GM19240 (cell line): Measurements from ENCODE around the gene CUX1.

Source experiments
- DNase-seq: peaks from one replicate; pipeline ENCODE4 v3.0.0; 2011; ENCODE audit warnings: low spot score; ENCODE audit not compliant: insufficient read length

Gene CUX1

DNA sequence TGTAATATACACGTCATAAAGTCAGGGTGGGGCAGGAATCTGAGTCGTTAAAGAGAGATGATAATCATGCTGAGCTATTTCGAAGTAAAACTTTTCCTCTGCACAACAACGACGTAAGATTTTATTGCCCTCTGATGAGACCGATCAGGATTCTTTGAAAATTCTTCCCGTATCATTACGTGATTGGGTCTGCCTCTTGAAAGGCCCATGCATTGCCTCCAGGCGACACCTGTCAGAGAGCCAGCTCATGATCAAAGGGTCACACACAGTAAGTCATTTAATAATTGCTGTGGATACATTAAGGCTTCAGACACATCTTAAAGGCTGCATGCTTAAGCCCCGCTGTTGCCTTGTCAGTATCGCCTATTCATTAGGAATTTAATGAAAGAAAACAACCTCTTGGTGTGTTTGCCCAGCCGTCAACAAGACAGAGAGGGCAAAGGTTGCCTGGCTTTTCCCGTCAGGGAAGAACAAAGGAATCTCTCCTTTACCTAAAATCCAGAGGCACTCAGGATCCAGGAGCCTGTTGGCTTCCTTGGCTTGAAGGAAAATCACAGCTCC is 280.3 kb downstream of the CUX1 start:
- DNase-seq = no peak

DNA sequence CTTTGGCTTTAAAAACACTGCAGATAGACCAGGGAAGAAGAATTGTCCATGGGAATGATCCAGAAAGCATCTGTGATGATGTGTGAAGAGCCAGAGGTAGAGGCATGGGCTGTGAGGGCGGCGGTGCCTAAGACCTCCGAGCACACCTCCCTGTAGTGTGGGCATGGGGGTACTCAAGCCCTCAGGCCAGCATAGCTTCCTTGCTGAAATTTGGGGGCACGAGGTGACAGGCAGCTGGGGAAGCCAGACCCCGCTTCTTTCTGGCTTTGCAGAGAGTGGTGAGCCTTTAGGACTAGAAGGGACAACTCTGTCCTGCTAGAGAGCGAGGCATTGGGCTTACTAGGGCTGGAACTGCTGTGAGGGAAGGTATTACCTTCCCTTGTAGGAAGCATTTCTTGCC is 281.6 kb downstream of the CUX1 start:
- DNase-seq = no peak

DNA sequence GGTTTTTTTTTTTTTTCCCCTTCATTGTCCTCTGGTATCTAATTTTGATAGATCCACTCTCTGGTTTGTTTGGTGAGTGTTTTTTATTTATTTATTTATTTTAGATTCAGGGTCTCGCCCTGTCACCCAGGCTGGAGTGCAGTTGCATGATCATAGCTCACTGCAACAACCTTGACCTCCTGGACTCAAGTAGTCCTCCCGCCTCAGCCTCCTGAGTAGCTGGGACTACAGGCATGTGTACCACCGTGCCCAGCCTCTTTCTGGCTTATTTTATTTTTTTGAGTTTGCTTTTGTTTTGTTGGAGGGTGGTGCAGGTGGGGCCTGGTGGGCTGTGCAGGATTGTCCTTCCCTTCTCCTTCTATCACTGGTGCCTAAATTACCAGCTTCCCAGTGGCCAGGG is 282.0 kb downstream of the CUX1 start:
- DNase-seq = no peak

DNA sequence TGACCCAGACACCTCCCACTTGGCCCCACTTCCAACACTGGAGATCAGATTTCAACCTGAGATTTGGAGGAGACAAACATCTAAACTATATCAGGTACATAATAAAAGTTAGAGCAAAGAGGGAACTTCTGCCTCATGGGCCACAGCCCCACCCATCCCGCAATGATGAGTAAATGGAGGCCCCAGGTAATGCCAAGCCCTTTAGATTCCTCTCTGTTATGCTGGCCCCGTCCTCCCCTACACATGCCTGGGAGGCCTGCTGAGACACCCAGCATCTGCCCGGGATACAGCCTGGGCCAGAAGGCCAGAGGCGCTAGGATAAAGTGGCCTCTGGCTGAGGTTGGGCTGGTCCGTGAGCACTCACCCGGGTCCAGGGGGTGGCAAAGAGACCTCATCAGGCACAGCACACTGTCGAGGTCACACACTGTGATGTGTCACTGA is 283.7 kb downstream of the CUX1 start:
- no peak for DNase-seq

DNA sequence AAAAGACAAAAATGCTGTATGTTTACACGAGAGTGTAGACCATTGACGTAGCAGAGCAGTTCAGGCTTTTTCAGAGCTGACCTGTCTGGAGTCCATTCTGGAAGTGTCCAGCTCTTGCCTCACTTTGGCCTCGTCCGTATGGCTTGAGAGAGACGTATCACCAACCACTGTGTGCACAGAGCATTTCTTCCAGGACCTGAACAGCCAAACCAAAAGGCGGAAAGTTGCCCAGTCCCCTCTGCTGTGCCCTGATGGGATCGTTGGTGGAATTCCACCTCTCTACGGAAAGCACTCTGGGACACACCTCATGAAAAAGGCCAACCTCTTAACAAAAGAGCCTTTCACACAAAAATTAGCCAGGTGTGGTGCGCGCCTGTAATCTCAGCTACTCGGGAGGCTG is 284.5 kb downstream of the CUX1 start:
- DNase-seq = no peak

GRCh38 chr7:102103027-102103372 is 285.6 kb downstream of the CUX1 start:
- no peak for DNase-seq

DNA sequence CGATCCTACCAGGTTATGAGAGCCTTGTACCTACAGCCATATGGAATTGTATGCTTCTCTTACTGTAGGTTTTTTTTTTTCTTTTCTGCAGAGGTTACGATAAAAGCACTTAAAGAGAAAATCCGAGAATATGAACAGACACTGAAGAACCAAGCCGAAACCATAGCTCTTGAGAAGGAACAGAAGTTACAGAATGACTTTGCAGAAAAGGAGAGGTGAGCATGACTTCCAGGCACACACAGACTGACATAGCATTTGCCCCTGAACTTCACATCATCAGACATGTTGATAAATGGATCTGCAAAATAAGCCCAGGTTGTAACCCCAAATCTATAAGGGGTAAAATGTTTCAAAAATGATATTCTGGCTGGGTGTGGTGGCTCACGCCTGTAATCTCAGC is 286.8 kb downstream of the CUX1 start:
- DNase-seq = no peak

DNA sequence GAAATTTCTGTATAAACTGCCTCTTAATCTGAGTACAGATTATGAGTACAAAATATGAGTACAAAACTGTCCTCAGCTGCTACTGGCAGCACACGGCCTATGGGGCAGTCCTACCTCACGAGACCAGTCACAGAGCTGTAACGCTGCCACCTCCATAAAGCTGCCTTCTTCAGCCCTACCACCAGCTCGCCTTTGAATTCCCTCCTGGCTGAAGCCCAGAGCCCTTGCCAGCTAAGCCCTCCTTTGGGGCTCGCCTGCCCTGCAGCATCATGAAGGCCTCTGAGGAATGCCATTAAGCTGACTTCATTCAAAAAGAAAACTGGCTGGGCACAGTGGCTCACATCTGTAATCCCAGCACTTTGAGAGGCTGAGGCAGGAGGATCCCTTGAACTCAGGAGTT is 289.2 kb downstream of the CUX1 start:
- no peak for DNase-seq

DNA sequence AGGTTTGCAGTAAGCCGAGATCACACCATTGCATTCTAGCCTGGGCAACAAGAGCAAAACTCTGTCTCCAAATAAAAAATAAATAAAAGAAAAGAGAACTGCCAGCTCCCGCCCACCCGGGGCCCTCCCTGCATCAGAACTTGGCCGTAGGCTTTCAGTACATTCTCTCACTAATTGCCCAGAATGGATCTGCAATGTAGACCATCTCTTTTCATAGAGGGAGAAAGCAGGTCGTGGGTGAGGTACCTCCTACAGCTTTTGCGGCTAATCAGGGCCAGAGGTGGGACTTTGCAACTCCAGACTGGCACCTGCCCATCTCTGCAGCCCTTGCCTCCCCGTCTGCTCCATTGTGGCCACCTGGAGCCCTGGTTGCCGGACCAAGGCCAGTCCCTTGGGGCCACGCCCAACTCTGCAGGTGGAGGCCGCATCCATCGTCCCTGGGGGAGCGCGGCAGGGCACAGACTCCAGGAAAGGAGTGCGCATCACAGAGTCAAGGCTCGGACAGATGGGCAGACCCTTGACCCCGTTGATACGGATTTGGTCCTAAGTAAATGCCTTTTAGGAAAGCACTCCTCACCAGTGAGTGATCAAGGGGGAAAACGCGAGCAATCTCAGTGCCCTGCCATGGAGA is 290.2 kb downstream of the CUX1 start:
- no peak for DNase-seq

- DNase-seq = no peak
Measured at GRCh38 chr7:102111061-102112041, 293.9 kb downstream of the CUX1 start.

DNA sequence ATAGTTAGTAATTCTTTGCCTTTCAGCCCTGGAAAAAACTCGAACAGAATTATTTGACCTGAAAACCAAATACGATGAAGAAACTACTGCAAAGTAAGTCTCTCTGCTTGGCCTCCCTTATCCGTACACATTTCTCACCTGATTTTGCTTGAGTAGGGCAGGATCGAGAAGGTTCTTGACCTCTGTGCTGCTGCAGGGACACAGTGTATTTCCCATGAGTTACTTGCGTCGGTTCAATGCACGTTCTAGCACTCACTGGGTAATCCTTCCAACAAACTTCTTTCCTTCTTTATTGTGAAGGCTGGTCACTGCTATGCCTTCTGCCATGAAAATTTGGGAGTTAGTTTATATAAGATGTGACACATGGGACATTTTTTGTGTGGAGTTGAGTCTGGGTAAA is 297.8 kb downstream of the CUX1 start:
- no peak for DNase-seq

DNA sequence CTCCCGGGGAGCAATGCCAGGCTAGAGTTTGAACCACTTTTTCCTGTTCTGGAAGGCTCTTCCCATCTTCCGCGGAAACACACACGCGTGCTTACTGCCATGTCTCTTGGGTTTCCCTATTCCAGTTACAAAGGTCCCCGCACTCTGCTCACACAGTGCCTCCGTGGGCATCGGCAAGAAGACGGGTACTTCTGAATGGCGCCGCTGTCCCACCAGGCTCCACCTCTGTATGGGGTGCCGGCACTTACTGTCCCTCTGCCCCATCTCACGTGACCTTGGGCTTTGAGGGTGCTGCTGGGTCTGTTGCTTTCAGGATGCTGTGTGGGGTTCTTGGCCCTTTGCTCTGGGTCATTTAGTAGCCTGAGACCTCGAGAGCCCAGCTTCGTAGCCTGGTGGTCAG is 298.5 kb downstream of the CUX1 start:
- DNase-seq = no peak

DNA sequence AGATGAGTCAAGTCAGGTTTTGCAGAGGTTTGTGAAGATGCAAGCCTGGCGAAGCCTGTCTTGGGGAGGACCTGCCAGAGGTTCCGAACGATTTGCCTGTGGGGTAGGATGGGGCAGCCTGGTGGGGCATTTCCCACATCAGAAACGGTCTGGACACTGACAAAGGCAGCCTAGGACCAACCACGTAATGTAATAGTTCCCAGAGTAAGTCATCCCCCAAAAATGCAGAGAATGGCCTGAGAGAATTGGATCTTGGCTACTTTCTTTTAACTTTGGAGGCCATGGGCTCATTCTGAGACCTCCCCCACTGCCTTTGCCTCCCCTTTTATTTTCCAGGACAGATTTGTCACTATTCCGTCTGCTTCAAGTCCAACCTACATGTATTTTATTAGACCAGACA is 300.3 kb downstream of the CUX1 start:
- DNase-seq = no peak

DNA sequence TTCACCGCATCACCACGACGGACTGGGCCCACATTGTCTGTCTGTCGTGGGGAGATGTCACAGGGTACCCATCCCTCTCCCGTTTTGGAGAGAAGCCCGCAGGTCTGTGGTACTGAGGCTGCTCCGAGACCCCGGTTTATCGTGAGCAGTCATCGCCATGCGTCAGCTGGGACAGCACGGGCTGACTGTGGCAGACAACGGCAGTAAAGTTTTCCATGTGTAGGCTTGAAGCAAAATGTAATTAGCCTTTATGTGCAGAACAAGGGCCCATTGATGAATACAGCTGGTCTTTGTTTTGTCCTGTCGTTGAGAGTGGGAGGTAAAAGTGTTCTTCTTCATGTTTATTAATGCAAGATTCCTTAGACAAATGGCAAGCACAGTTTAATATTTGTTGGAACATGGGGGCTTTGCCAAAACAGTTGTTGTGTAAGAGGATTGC is 301.8 kb downstream of the CUX1 start:
- DNase-seq = no peak

DNA sequence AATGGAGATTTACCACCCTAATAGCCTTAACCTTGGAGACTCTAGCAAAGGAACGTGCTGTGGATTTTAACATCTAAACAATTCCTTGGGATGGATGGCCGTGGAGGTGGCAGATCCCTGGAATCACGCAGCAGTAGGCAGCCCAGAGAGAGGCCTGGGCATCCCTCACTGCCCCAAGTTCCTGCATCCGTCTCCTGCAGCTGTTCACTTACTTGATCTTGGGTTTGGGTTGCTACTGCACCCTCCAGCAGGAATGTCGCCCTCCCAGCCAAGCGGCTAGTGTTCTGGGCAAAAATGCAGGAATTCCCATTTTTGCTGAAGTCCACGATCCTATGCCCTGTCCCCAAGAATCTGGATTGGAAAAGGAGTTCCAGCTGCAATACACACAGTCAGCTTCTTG is 302.5 kb downstream of the CUX1 start:
- no peak for DNase-seq

DNA sequence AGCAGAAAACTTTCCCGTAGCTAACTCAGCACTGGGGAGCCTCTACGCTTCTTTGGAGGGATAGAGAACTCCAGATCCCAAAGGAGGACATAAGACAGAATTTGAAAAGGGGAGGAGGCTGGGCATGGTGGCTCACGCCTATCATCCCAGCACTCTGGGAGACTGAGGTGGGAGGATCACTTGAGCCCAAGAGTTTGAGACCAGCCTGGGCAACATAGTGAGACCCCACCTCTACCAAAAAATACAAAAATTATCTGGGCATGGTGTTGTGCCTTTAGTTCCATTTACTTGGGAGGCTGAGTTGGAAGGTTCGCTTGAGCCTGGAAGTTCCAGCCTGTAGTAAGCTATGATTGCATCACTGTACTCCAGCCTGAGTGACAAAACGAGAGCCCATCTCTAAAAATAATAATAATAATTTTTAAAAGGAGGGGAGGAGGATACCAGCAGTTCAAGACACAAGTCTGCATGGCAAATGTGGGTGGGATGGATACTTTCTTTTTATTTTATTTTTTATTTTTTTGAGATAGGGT is 303.3 kb downstream of the CUX1 start:
- DNase-seq = no peak

DNA sequence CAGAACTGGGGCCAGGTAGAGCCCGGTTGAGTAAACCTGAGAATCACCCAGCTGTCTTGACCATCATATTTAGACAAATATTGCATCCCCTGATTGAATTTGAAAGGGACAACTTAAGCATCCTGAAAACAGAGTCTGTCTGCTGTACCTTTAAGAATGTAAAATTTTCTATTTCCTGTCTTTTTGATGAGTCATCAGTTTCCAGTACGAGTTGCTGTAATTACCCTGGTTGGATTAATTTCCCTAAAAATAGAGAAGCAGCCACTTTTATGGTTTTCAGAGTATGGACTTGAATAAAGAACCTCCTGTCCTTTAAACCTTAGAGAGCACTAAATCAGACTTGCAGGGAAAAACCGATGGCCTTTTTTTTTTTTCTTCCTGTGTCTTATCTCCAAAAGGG is 304.6 kb downstream of the CUX1 start:
- peak; percentile 35 for DNase-seq

DNA sequence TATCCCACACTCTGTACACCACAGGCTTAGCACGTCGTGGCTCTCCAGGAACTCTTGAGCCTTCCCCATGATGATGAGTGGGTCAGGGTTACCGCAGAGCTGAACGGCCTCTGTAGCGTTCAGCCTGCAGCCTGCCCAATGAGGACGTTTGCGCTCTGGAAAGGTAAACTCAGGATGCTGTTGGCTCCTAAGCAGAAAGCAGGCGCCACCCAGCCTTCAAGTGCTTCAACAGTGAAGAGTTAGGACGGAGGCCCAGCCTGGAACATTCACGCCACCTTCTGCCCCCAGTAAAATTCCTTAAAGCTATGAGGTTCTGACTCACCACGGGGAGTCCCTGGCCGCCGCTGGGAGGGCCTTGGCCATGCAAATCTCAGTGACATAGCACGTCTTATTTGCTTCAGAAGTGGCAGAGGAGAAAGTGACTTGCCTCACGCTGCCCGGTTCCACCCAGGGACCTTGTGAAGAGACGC is 307.7 kb downstream of the CUX1 start:
- no peak for DNase-seq

- no peak for DNase-seq
Measured at GRCh38 chr7:102128303-102128702, 310.9 kb downstream of the CUX1 start.

DNA sequence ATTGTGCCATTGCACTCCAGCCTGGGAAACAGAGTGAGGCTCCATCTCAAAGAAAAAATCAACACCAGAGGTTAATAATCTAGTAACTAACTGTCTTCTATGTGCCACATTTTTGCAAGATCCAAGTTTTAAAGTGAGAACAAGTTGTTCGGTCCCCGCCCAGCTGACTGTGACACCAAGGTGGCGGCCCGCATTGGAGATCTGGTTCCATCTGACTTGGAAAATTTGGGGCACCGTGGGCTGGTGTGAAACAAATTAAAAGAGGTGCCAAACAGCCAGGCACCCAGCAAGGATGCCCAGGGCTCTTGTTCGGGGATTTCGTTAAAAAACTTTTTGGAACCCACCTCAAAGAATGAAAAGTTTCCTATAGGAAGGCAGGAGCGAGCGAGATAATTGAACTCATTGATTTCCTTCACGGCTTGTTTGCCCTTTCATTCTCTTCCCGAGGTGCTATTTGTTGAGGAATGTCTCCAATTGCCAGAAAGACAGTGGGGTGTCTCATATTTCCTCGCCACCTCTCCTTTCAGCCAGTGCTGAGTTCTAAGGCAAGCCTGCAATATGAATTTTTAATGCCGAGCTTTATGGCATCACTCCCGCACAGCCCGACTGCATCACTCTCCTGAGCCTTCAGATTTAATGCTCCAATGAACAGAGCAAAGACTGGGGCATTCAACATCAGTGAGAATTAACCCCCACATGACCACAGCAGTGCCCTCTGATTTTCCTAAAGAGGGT is 312.4 kb downstream of the CUX1 start:
- DNase-seq = no peak

DNA sequence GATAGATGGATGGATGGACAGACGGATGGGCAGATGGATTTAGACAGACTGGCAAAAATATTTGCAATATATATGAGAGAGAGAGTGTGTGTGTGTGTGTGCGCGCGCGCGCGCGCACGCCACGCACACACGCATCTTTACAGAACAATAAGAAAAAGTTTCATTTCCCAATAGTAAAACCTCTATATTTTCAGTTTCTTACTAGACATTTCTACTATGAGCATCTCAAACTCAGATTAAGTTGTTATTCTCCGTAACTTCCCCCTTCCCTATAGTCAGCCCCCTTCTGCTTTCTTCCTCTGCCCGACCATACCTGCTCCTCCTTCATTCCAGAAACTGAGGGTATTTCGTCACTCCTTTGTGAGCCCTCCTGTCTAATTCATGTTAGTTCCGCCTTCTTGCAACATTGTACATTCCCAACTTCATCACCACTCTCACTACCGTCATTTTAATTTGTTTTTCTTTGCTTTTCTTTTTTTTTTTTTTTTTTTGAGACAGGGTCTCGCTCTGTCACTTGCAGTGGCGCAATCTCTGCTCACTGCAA is 314.9 kb downstream of the CUX1 start:
- DNase-seq = no peak
